CD4-positive, alpha-beta T cell treated with Interleukin-6 for 4 hours (primary cell): ENCODE results near the gene GMPR2.
"Not testable (repeated sequence)": the region's sequence is repeated elsewhere in the genome, so short reads cannot be mapped to it uniquely, and the experiment has no call there.

ENCODE experiments used
- DNase-seq: peaks from one replicate; pipeline ENCODE4 v3.0.0-alpha.2; 2020; ENCODE audit warnings: mixed read lengths

The GMPR2 gene

GRCh38 chr14:24203249-24203886 lies 29.4 kb upstream of the GMPR2 start:
- DNase-seq: not testable (repeated sequence)

- DNase-seq: no peak
Observed at GRCh38 chr14:24204163-24205146, 28.3 kb upstream of the GMPR2 start.

GRCh38 chr14:24206260-24207103 lies 26.2 kb upstream of the GMPR2 start:
- no peak for DNase-seq

- no peak for DNase-seq
Observed at GRCh38 chr14:24207104-24207551, 25.6 kb upstream of the GMPR2 start.

- no peak for DNase-seq
Observed at GRCh38 chr14:24207625-24208024, 25.1 kb upstream of the GMPR2 start.

- DNase-seq: no peak
Observed at GRCh38 chr14:24211311-24211710, 21.4 kb upstream of the GMPR2 start.

- DNase-seq: peak; percentile 96
Observed at GRCh38 chr14:24212924-24213865, 19.5 kb upstream of the GMPR2 start, which contains the start of gene CHMP4A. CHMP4A (minus strand) TSS chr14:24213488; CDS start chr14:24213439, 49 bp downstream.

- DNase-seq: no peak
Observed at GRCh38 chr14:24213866-24214662, 18.7 kb upstream of the GMPR2 start.

- peak; percentile 89 for DNase-seq
Observed at GRCh38 chr14:24215495-24216344, 17.0 kb upstream of the GMPR2 start, which contains the start of gene MDP1. MDP1 (minus strand) TSS chr14:24216066; CDS start chr14:24215955, 111 bp downstream.

- no peak for DNase-seq
Observed at GRCh38 chr14:24216345-24216699, 16.4 kb upstream of the GMPR2 start.

GRCh38 chr14:24216876-24217275 lies 15.9 kb upstream of the GMPR2 start:
- DNase-seq: not testable (repeated sequence)

GRCh38 chr14:24219080-24219479 lies 13.6 kb upstream of the GMPR2 start:
- DNase-seq: no peak

- DNase-seq: no peak
Observed at GRCh38 chr14:24219521-24219920, 13.2 kb upstream of the GMPR2 start.

GRCh38 chr14:24222987-24223386 lies 9.7 kb upstream of the GMPR2 start:
- not testable (repeated sequence) for DNase-seq

- DNase-seq: no peak
Observed at GRCh38 chr14:24224618-24225071, 8.1 kb upstream of the GMPR2 start.

GRCh38 chr14:24226473-24226872 lies 6.3 kb upstream of the GMPR2 start:
- no peak for DNase-seq

GRCh38 chr14:24228902-24229301 lies 3.8 kb upstream of the GMPR2 start:
- no peak for DNase-seq

GRCh38 chr14:24231263-24232120 lies 1.2 kb upstream of the GMPR2 start:
- peak; percentile 12 for DNase-seq
